HG03135 (cell line): Measurements from ENCODE around the gene NT5DC3.

ENCODE experiments used
- ATAC-seq: cut with Tn5 transposase; IDR thresholded peaks from one replicate; pipeline ENCODE4 v1.9.1; 2021; ENCODE audit warnings: mild to moderate bottlenecking, moderate library complexity; ENCODE audit not compliant: unreplicated experiment

NT5DC3 gene

DNA sequence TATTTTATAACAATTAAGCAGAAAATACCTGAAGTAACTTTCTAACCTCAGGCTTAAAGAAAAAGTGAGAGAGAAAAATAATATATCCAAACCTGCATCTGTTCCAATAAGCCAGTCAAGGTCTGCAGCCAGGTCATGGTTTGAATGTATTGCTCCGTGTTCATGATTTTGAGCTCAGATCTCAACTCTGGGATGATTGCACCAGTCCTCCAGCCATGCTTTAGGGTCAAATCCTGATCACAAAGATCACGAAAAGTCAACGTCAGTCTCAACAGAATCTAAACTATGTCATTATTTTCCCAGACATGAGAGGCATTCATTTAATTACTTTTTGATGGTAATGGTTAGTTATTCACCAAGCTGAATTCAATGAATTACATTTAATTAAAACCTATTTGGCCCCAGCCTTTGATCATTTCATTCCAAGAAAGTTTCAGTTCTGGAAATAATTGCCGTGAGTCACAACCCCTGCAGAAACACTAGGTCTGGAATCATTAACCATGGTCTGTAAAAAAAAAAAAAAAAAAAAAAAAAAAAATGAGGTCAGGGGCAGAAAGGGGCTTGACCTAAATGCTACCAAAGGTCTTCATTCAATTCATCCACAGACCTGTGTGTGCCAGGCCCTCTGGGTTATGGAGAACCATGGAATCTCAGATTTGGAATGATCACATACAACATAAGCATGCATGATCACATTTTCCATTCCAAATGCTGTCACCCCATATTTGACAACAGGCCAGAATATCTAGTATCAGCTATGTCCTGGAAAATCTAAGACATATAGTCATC lies 55.6 kb downstream of the NT5DC3 start:
- no peak for ATAC-seq

DNA sequence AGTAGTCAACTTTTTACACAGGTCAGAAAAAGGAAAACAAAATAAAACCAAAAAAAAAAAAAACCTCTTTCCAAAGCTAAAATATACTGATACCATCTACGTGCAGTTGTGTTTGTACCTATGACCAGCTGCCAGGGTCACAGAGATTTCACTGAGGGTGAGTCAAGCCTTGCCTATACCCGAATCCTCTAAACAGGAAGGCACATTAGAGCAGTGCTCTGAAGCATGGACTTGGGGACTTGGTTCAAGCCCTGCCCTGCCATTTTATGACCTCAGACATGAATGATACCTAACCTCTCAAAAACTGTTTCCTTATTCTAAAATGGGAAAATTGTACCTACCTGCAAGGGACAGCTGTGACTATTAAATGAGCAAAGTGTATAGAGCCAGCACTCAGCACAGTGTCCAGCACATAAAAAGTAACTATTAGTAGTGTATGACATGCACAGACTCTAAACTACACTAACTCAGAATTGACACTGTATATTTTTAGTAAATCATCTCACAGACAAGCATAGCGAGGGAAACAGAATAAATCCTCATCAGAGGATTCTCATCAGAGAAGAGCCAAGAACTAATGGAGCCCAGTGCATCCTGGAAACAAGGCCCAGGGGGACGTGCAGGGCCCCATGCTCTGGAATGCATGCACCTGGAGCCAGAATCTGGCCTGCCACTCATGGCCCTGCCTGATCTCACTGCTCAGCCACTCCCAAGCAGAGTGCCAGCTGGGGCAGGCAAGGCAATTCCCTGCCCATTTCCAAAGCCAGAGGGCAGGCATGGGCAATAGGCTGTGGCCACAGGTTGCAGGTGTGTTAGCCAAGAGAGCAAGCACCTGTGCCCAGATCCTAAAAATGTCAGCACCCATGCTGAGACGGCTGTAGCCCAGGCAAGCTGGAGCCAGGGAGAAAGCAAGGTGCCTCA lies 57.0 kb downstream of the NT5DC3 start:
- ATAC-seq: no peak

DNA sequence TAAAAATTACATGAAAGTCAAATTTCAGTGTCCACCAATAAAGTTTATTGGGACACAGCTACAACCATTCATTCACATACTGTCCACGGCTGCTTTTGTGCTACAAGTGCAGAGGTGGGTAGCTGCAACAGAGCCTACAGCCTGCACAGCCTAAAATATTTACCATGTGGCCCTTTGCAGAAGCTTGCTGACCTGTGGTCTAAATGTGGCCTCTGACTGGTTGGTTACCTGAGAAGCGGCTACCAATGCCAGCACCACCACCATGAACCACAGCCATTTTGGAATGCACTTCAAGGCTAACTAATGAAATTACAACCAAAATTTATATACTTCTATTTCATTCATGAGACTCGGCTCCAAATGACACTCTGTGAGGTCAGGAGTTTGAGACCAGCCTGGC lies 58.6 kb downstream of the NT5DC3 start:
- ATAC-seq: no peak

DNA sequence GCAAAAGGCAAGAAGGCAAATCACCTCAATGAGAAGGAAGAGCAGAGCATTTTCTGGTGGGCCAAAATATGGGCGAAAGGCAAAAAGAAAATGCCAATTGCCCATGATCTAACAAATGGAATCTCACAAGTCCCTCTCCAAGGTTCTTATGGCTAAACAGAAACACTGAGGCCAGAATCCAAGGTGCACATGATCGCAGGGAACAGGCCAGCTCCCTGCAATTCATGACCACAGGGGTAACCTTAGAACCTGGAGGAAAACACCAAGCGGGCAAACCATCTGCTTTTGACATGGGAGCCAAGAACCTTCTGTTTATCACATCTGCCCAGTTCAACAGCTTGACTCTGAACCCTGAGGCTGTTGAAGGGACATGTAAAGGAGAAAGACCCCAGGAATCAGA lies 60.0 kb downstream of the NT5DC3 start:
- no peak for ATAC-seq

DNA sequence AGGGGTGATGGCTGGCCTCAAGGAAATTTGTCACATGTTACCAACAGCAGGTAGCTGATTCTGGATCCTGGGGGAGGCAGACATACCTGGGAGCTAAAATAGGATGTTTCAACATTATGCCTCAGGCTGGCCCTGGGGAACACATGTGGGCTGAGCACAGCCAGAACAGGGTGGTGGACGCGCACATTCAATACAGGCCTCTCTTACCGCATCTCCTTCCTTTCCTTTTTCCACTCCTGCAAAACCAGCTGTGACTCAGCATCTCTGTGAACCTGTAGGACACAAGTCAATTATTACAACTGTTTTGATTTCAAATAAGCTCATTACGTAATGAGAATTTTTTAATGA lies 61.0 kb downstream of the NT5DC3 start:
- ATAC-seq: no peak

DNA sequence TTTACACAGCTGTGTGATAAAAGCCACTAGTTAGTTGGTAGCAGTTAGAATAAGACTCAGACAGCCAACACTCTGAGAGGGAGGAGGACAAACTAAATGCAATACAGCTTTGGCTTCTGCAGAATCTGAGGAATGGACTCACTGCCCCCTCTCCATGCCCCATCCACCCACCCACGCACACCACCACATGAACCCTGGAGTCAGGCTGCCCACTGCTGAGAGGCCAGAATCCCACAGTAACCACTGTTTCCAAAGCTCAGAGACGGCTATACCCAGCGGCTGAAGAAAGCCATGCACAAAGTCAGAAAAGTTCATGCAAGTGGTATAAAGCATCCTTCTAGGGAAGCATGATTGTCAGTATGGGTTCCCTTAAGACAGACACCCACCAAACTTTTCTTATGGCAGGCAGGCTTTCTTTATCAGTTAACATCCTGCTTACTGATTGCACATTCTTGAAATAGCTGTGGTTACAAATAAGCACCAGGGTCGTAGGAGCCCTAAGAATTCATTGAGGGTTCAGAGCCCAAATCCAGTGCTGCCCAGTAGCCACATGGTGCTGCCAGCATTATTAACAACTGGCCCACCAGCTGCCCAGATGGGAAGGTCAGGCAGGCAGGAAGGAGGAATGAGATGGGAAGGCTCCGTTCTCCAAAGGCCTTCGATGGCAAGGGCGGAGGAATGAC lies 61.5 kb downstream of the NT5DC3 start:
- ATAC-seq: no peak

DNA sequence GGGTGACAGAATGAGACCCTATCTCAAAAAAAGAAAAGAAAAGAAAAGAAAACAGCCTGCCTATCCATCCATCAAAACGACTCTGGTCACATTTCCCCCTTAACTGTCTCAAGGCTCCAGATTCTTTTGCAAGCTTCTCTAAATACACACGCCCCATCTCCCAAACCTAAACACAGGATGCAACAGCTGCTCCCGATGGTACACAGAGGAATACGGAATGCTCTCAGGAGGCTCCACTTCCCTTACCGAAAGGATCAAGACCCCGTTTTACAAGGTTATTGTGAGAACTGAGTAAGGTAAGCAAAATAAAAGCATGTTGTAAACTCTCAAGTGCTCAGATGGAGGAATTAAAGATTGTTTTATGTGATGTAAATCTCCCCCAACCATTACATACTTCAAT lies 62.3 kb downstream of the NT5DC3 start:
- ATAC-seq: no peak

DNA sequence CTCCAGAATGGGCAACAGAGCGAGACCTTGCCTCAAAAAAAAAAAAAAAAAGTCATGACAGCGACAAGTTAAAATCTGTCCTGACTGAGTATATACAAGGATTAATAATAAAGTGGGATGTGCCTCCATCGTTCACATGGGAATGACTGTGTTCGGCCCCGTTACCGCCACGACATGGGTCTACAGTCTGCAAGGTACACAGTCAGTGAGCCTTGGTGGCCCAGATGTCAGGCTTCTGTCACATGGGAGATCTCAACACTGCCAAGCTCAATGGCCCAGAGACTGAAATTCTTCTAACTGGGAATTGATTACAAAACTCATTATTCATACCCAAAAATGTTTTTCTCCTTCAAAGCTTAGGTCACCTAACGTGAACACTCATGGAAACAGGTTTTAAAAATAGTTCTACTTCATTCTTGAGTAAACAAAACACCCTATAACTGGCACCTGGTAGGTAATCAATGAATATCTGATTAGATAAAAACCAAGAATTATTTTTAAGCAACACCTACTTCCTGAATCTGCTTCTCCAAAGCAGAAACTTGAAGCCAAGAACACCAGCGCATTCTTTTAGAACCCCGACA lies 66.0 kb downstream of the NT5DC3 start:
- ATAC-seq: no peak

DNA sequence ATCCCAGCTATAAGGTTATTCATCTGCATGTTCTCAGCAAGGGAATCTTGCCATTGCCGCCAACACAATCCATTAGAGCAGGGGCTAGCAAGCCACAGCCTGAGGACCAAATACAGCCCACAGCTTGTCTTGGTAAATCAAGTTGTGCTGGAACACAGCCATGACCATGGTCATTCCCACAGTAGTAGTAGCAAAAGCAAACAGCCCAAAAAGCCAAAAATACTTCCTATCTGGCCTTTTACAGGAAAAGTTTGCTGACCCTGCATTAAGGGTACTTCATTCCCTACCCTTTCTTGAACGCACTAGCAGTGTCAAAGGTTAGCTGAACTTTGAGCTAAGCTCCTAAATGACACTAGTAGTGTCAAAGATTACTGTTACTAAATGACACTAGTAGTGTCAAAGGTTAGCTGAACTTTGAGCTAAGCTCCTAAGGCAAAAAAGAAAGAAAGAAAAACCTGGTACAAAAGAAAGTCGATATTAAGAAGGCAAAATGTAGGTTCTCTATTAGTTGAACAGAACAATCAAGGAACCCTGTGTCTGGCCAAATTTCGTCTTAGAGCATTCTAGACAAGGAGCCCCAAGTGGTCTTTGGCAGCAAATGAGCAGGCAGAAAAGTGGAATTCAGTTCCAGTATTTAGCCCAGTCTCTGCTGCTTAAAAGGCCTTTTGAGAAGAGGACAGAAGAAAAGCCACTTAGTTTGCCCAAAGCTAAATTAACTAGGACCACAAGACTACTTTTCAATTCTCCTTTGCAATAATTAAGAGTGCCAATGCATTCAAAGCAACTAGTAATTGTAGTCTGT lies 67.7 kb downstream of the NT5DC3 start:
- ATAC-seq: no peak

DNA sequence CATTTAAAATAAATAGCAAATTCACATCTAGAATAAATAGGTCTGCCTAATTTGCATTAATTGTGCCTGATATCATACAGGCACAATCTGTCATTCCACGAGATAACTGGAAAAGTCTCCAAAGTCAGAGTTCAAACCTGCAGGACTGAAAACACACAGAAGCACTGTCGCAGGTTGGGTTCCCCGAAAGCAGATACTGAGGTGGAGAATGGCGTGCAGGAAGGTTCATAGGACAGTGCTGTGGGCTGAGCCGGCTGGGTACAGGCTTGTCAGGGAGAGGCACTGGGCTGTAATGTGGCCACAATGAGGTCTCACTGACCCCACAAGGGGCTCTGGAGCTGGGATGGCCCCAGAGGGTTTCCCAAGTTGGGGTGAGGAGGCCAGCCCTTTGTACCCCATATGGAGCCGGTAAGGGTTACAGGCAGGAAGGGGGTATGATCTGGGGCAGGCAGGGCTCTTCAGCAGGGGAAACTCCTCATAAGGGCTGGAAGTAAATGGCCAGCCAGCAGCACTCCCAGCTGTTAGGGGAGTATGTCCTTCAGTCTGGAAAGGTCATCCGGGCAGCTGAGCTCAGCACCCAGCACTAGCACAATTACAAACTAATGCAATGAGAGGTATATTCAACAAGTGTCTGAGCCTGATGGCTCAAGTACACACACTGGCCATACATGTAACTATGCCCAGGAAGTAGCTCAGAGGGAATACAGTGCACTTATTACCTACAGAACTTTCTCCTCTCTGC lies 68.5 kb downstream of the NT5DC3 start:
- no peak for ATAC-seq

DNA sequence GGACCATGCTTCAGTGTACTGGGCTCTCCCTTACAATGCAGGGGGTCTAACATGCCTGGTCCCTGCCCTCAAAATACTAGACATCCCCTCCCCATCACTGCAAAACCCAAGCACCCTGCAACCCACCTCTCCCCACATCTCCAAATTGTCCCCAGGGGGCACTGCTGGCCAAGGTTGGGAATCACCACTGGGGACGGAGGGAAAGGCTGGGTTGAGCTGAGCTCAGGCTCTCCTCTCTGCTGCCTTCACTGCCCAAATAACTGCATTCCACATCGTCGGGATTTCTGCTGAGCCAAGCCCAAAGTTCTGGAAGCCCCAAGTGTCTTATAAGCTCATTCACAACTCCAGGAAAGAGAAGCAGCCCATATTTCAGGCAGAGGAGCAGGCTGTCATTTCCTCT lies 69.6 kb downstream of the NT5DC3 start:
- no peak for ATAC-seq

DNA sequence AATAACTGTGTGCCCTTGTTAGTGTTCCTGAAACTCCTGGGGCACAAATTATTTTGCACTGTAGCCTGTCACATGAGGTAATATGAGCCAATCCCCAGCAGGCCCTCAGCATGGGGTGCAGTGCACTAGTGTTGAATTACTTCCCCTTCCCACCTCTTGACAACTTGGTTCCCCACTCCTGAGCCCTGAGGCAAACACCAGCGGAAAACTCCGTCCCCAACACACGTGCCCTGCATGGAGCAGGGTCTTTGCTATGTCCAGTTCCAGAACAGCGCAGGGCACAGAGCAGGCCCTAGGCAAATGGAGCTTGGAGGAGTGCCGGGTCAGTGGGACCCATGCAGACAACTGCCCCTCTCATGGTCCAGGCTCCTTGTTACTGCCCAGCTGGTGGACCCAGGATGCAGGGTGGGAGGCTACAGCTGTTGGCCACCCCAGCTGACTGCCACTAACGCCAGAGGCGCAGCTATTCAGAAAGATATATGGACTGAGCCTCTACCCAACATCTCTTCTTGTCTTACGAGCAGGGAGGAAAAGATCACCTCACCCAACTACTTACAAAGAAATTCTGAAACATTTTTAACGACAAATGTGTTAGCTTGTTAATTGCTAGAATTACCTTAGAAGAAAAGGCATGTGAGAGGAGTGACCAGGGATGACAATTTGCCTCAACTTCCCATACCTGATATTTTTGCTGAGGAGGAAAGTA lies 71.6 kb downstream of the NT5DC3 start:
- ATAC-seq: no peak

DNA sequence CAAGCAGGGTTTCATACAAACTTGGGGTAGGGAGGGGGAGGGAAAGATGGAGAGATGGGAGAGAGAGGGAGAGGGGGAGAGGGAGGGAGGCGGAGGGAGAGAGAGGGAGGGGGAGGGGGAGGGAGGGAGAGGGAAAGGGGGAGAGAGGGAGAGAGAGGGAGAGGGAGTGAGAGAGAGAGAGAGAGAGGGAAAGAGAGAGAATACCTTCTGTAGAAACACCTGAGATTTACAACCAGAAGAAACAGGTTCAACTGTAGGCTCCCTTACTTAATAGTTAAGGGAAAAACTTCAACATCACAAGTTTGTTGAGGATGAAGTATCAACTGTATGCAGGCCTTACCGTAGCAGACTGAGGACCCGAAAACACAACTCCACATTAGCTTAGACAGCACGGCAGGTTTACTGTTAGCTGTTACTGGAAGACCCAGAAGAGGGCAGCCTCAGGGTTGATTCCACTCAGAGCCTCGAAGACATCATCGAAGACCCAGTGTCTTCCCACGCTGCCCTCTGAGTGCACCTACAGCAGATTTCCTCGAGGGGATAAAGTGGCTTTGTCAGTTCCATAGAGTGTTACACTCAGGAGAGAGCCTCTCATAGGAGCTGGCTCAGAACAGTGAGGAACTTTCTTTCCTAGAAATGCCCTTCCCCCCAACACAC lies 72.4 kb downstream of the NT5DC3 start:
- ATAC-seq: no peak

DNA sequence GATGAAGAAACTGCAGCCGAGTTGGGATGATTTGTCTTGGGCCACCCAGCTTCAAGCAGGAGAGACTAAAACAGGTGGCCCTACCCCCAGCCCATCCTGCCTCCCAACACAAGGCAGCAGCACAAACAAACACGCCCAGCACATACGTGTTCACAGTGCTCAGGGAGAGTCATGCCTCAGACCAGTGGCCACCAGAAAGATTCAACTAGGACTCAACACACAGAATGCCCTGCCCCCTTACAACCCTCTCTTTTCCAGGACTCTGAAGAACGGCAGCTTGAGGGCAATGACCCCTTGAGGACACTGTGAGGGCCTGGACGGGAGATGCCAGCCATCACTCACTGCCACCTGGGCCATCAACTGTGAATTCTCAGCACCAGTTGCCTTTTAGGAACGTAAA lies 75.0 kb downstream of the NT5DC3 start:
- no peak for ATAC-seq

DNA sequence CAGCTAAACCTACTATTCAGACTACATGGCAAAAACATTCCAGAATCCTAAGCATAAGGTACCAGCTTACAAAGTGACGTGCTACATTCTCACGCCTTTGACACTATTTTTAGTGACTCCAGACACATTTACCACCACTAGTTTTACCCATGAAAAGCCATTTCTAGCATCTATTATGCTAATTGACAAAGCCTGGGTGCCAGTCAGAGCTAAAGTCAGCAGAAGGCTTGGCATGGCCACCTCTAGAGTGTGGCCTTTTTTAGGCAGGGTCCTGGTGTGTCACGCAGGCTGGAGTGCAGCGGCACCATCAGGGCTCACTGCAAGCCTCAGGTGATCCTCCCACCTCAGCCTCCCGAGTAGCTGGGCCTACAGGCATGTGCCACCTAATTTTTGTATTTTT lies 75.7 kb downstream of the NT5DC3 start:
- no peak for ATAC-seq

DNA sequence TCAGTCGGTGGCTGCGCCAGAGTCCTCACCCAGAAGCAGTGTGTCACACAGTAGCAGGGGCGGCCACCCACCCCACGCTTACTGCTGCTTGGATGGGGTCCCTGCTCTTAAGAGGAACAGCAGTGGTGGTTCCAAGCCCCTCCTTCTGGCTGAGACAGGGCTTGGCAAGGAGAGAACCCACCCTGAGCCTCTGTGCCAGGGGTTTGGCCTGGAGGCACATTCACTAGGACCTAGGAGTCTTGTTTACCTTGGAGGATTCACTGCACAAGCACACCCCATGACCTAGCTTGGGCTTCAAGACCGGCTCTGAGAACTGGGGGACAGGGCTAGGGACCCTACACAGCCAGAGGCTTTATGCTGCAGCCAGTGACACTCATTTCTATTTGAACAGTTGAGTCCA lies 78.6 kb downstream of the NT5DC3 start:
- ATAC-seq: no peak

DNA sequence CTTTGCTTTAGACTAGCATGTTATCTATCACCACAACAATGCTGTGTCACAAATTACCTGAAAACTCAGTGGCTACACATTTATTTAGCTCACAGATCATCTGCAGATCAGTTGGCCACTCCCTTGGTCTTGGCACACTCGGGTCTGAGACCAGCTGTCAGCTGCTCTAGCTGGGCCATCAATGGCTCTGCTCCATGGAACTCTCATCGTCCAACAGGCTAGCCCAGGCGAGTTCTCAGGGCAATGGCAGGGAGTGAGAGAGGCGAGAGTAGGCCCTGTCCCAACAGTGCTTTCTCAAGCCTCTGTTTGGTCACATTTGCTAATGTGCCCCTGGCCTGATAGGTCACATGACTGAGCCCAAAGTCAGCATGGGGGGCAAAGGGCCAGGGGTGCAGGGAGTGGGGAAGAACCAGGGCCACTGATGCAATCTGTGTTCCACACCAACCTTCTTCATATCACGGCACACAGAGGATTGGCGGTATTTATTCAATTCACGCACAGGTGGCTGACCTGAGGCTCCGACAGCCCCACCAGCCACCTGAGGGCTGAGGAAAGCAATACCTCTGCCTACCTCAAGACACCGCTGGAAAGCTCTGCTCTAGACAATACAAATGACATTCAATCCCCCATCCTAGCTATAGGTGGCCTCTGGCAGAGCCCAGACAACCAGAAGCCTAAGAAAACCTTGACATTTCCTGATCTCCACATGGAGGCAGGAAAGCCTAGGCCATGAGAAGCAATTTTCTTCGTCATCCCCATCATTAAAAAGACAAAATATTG lies 82.5 kb downstream of the NT5DC3 start:
- no peak for ATAC-seq

DNA sequence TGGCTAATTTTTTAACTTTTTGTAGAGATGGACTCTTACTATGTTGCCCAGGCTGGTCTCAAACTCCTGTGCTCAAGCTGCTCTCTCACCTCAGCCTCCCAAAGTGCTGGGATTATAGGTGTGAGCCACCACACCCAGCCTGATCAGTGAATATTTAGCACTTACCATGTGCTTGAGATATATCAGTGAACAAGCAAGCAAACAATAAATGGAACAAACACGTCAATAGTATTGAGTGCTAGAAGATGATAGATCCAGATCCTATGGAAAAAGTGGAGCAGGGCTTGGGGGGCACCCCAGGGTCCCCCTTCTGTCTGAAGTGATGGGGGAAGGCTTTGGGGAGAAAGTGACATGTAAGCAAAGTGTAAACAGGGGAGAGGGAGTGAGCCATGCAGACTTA lies 83.8 kb downstream of the NT5DC3 start:
- no peak for ATAC-seq
